ENCODE results near the gene LRRC2.
"Not testable (repeated sequence)": the region's sequence is repeated elsewhere in the genome, so short reads cannot be mapped to it uniquely, and the experiment has no call there.

Gene LRRC2

DNA sequence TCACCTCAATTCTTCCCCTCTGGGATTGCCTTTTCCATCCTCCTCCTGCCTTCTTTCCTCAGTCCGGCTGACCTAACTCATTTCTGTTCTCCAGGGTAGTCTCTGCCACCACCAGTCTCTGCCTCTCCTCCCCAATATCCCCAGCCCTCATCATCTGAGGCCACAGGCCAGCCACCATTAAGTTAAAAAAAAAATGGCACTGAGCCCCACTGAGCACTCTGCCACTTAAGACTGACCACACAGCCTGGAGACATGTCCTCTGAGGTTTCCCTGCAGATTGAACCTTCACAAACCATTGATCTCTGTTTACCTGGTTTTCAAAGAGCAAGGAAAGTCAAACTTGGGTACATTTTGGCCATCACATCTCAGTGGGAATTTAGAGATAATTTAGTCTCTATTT lies 13.6 kb downstream of the LRRC2 start:
- no peaks in the 10 kb centered on the region for H3K36me3 ChIP-seq (ENCODE audit: control insufficient read depth, insufficient read depth, low read length)
- no peak overlapping the region for H3K4me3 ChIP-seq (ENCODE audit: extremely low read depth, insufficient read depth, low read length, poor library complexity, severe bottlenecking)
- no peaks in the 10 kb centered on the region for H3K9me3 ChIP-seq (ENCODE audit: control insufficient read depth, low read length)
- 80 to 100% methylated on average over 1 of the region's 1 CpG for WGBS, 2 experiments (ENCODE audit: insufficient coverage in 2 of 2)
- H3K27ac ChIP-seq (ENCODE audit: low read depth, low read length, severe bottlenecking), result no peak overlapping the region
- H3K4me1 ChIP-seq (ENCODE audit: control insufficient read depth, insufficient read depth, low read length, poor library complexity, severe bottlenecking), result peaks cover 9% of the 10 kb centered on the region

DNA sequence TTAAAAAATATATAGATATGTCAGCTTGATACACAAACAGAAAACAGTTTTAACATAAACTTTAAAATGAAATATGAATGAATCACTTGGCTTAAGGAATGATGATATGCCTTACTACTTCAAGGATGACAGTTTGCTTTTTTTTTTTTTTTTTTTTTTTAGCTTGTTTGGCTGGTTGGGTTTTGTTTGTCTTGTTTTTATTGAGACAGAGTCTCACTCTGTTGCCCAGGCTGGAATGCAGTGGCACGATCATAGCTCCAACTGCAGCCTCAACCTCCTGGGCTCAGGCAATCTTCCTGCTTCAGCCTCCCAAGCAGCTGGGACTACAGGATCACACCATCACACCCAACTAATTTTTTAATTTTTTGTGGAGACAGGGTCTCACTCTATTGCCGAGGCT lies 14.5 kb downstream of the LRRC2 start:
- Histone ChIP-seq H3K27ac (ENCODE audit: low read depth, low read length, severe bottlenecking) (no peak overlapping the region), H3K36me3 (ENCODE audit: control insufficient read depth, insufficient read depth, low read length) (no peaks in the 10 kb centered on the region)
- 100% methylated on average over 1 of the region's 2 CpGs; no CpG with 5 or more reads in 1 of the 2 experiments for WGBS, 2 experiments (ENCODE audit: insufficient coverage in 2 of 2)

DNA sequence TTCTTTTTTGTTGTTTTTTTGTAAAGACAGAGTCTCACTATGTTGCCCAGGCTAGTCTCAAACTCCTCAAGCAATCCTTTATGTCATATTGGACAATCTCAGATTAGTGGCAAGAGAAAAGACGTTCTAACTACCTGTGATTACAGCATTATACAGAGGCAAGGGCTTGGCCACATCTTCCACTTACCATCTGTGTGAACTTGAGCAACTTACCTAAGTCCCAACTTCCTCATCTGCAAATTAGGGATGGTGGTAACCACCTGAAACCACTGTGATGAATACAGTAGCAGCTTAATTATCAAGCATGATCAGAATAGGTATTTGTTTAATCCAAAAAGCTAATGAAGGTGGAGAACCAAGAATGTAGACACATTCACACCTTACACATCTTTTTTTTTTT lies 16.1 kb downstream of the LRRC2 start:
- 80 to 100% methylated on average over 1 of the region's 1 CpG for WGBS, 2 experiments (ENCODE audit: insufficient coverage in 2 of 2)

More for the DNA sequence above, 14.5 kb downstream of the LRRC2 start:
- Histone ChIP-seq H3K4me1 (ENCODE audit: control insufficient read depth, insufficient read depth, low read length, poor library complexity, severe bottlenecking) (peaks cover 9% of the 10 kb centered on the region), H3K9me3 (ENCODE audit: control insufficient read depth, low read length) (no peaks in the 10 kb centered on the region), H3K4me3 (ENCODE audit: extremely low read depth, insufficient read depth, low read length, poor library complexity, severe bottlenecking) (no peak overlapping the region)

DNA sequence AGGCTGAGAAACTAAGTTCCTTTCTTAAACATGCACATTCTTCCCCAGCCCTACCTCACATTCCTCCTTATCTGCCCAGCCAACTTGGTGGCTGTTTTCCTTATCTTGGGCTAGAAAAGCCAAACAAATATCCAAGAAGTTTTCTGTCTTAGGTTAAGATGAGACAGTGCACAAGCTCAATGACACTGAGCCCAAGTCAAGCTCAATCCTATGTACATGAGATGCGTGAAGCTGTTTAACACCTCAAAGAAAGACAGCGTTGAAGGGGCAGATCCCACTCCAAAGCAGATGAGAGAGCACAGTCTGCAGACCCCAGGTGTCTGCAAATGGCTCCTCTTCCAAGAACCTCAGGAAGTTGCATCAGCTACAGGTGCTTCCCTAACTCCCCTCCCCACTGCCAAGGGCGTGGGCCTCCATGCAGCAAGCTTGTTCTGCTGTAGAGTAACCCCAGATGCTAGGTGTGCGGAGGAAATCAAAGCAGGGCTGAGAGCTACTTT lies 16.6 kb downstream of the LRRC2 start:
- H3K36me3 ChIP-seq (ENCODE audit: control insufficient read depth, insufficient read depth, low read length), result no peaks in the 10 kb centered on the region
- no peaks in the 10 kb centered on the region for H3K9me3 ChIP-seq (ENCODE audit: control insufficient read depth, low read length)
- H3K4me1 ChIP-seq (ENCODE audit: control insufficient read depth, insufficient read depth, low read length, poor library complexity, severe bottlenecking), result peaks cover 9% of the 10 kb centered on the region
- WGBS, 2 experiments (ENCODE audit: insufficient coverage in 2 of 2), result 76 to 77% methylated on average over 3 to 4 of the region's 4 CpGs
- H3K27ac ChIP-seq (ENCODE audit: low read depth, low read length, severe bottlenecking), result no peak overlapping the region
- no peak overlapping the region for H3K4me3 ChIP-seq (ENCODE audit: extremely low read depth, insufficient read depth, low read length, poor library complexity, severe bottlenecking)

More for the DNA sequence above, 16.1 kb downstream of the LRRC2 start:
- no peak overlapping the region for H3K27ac ChIP-seq (ENCODE audit: low read depth, low read length, severe bottlenecking)
- no peaks in the 10 kb centered on the region for H3K36me3 ChIP-seq (ENCODE audit: control insufficient read depth, insufficient read depth, low read length)
- H3K4me3 ChIP-seq (ENCODE audit: extremely low read depth, insufficient read depth, low read length, poor library complexity, severe bottlenecking), result no peak overlapping the region
- no peaks in the 10 kb centered on the region for H3K9me3 ChIP-seq (ENCODE audit: control insufficient read depth, low read length)
- H3K4me1 ChIP-seq (ENCODE audit: control insufficient read depth, insufficient read depth, low read length, poor library complexity, severe bottlenecking), result peaks cover 9% of the 10 kb centered on the region

DNA sequence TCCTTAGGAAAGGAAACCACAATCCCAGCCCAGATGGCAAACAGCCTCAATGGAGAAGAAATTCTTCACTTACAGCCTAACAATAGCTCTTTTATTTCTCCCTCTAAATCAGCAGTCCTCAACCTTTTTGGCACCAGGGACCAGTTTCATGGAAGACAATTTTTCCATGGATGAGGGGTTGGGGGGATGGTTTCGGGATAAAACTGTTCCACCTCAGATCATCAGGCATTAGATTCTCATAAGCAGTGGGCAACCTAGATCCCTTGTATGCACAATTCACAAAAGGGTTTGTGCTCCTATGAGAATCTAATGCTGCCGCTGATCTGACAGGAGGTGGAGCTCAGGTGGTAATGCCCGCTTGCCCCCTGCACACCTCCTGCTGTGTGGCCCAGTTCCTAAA lies 17.5 kb downstream of the LRRC2 start:
- not testable (repeated sequence) for H3K4me3 ChIP-seq (ENCODE audit: extremely low read depth, insufficient read depth, low read length, poor library complexity, severe bottlenecking); H3K27ac ChIP-seq (ENCODE audit: low read depth, low read length, severe bottlenecking); H3K9me3 ChIP-seq (ENCODE audit: control insufficient read depth, low read length); H3K36me3 ChIP-seq (ENCODE audit: control insufficient read depth, insufficient read depth, low read length); H3K4me1 ChIP-seq (ENCODE audit: control insufficient read depth, insufficient read depth, low read length, poor library complexity, severe bottlenecking)
- 93 to 100% methylated on average over 2 of the region's 3 CpGs for WGBS, 2 experiments (ENCODE audit: insufficient coverage in 2 of 2)

DNA sequence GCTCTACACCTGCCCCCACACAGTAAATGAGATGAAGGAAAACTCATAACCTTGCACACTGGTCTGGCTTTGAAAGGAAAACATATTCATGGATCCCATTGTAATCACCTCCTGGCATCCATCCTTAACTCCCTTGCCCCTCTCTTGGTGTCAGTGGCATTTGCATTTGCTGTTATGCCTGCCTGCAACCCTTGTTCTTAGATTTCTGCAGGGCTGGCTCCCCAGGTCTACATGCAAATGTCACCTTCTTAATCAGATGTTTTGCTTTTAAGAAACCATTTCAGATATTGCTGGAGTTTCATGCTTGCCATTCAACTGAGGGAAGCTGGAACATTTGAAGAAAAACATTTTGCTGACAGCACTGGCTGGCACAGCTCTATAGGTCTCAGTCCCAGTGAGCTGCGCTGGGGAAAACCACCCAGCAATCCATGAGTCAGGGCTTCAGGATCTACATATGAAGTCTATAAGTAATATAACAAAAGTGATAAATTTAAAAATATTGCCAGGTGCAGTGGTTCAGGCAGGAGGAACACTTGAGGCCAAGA lies 19.1 kb downstream of the LRRC2 start:
- Histone ChIP-seq H3K27ac (ENCODE audit: low read depth, low read length, severe bottlenecking) (no peak overlapping the region), H3K4me3 (ENCODE audit: extremely low read depth, insufficient read depth, low read length, poor library complexity, severe bottlenecking) (no peak overlapping the region), H3K4me1 (ENCODE audit: control insufficient read depth, insufficient read depth, low read length, poor library complexity, severe bottlenecking) (peaks cover 12% of the 10 kb centered on the region), H3K36me3 (ENCODE audit: control insufficient read depth, insufficient read depth, low read length) (no peaks in the 10 kb centered on the region), H3K9me3 (ENCODE audit: control insufficient read depth, low read length) (no peaks in the 10 kb centered on the region)
- WGBS, 2 experiments (ENCODE audit: insufficient coverage in 2 of 2), result no CpG with 5 or more reads among the region's 1 CpG

DNA sequence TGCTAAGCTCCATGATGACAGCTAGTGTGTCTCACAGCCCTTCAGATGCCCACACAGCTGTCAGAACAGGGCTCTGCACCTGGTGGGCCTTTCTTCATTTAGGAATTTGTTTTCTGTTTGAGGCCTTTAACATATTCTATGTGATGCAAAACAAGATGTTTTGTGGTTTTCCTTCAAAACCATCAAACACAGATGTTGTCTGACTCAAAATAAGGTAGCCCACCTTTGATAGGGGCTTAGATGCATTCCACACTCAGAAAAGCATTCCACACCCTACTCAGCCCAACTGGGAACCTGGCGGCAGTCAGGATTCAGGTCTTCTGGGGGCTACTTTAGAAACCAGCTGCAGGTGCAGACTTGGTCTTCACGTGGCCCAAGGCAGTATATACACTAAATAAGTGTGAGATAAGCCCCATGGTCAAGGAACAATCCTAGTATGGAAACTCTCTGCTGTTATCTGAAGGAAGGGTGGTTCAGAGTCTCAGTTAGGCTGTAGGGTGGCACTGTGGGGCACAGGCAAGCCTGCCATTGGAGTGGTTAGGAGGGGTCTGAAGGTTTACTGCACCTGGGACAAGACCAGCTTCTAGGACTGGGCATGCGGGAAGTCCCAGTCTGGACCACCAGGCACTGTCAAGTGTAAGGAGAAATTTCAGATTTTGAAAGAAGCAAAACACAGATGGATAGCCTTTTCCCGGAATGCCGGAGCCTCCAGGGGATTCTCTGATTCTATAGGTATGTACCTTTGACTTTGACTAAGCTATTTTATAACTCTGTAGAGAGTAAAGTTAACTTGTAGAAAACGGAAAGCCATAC lies 20.1 kb downstream of the LRRC2 start:
- H3K9me3 ChIP-seq (ENCODE audit: control insufficient read depth, low read length), result no peaks in the 10 kb centered on the region
- H3K4me3 ChIP-seq (ENCODE audit: extremely low read depth, insufficient read depth, low read length, poor library complexity, severe bottlenecking), result no peak overlapping the region
- WGBS, 2 experiments (ENCODE audit: insufficient coverage in 2 of 2), result 71 to 100% methylated on average over 3 to 4 of the region's 6 CpGs
- H3K4me1 ChIP-seq (ENCODE audit: control insufficient read depth, insufficient read depth, low read length, poor library complexity, severe bottlenecking), result peaks cover 12% of the 10 kb centered on the region
- no peak overlapping the region for H3K27ac ChIP-seq (ENCODE audit: low read depth, low read length, severe bottlenecking)
- no peaks in the 10 kb centered on the region for H3K36me3 ChIP-seq (ENCODE audit: control insufficient read depth, insufficient read depth, low read length)

DNA sequence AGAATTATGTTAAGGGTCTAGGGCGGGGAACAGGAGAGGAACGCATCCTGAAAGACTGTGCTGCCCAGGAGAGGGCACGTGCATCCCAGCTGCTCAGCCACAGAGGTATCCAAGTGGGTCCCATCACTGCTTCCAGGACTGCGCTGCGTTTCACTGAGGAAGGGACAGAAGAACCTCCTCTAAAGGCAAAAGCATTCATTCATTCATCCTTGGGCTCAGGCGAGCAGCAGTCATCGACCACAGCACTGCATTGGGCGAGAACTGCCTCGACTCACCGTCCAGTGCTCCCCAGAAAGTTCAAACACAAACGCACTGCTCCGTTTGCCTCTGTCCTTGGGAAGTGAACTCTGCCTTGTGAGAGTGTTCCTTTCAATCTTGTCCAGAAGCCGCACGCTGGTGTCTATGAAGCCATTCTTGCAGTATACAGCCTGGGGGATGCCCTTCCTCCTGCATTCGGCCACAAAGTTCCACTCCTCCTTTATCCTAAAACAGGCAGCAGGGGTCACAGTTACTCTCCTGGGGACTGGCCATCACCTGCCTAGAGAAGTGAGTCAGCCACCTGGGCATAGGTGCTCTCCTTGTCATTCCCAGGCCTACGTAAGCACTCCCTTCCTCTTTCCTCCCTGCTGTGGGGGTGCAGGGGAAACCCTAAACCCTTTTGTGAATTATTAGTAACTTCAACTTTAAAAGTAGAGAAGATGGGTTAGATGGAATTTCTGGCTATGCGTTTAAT lies 21.2 kb downstream of the LRRC2 start:
- WGBS, 2 experiments (ENCODE audit: insufficient coverage in 2 of 2), result 92 to 95% methylated on average over 15 of the region's 17 CpGs
- Histone ChIP-seq H3K27ac (ENCODE audit: low read depth, low read length, severe bottlenecking) (no peak overlapping the region), H3K4me1 (ENCODE audit: control insufficient read depth, insufficient read depth, low read length, poor library complexity, severe bottlenecking) (peaks cover 12% of the 10 kb centered on the region), H3K9me3 (ENCODE audit: control insufficient read depth, low read length) (no peaks in the 10 kb centered on the region), H3K4me3 (ENCODE audit: extremely low read depth, insufficient read depth, low read length, poor library complexity, severe bottlenecking) (no peak overlapping the region), H3K36me3 (ENCODE audit: control insufficient read depth, insufficient read depth, low read length) (no peaks in the 10 kb centered on the region)

DNA sequence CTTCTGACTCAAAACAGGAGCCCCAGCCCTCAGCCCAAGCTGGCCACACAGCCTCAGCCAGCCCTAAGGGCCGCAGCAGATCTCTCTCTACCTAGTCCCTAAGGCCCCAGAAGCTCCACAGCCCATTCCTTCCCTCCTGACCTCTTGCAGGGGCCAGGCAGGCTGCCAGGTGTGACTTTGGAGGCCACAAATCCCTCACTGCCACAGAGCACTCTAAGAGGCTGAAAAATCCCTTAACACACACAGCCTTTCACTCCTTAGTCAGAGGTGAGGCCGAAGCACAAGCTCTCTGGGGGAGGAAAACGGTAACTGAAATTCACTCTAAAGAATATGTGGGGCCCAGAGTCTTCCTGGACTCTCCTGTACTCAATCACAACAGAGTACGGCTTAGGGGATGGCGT lies 23.3 kb downstream of the LRRC2 start:
- Histone ChIP-seq H3K4me1 (ENCODE audit: control insufficient read depth, insufficient read depth, low read length, poor library complexity, severe bottlenecking) (peaks cover 22% of the 10 kb centered on the region), H3K27ac (ENCODE audit: low read depth, low read length, severe bottlenecking) (peak overlapping the region; percentile 43), H3K9me3 (ENCODE audit: control insufficient read depth, low read length) (no peaks in the 10 kb centered on the region), H3K4me3 (ENCODE audit: extremely low read depth, insufficient read depth, low read length, poor library complexity, severe bottlenecking) (no peak overlapping the region), H3K36me3 (ENCODE audit: control insufficient read depth, insufficient read depth, low read length) (no peaks in the 10 kb centered on the region)
- 80 to 100% methylated on average over 1 to 2 of the region's 5 CpGs for WGBS, 2 experiments (ENCODE audit: insufficient coverage in 2 of 2)

DNA sequence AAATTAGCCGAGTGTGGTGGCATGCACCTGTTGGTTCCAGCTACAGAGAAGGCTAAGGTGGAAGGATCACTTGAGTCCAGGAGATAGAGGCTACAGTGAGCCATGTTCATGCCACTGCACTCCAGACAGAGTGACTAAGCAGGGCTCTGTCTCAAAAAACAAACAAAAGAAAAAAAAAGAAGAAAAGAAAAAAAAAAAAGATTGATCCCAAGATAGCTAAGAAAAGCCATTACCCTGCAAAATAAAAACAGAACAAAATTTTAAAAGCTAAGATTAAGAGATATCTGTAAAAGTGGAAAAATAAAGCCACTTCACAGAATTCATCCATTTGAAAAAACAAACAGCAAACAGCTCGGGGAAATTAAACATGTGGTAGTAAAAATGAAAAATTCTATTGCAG lies 23.8 kb downstream of the LRRC2 start:
- no peaks in the 10 kb centered on the region for H3K36me3 ChIP-seq (ENCODE audit: control insufficient read depth, insufficient read depth, low read length)
- H3K4me3 ChIP-seq (ENCODE audit: extremely low read depth, insufficient read depth, low read length, poor library complexity, severe bottlenecking), result no peak overlapping the region
- H3K9me3 ChIP-seq (ENCODE audit: control insufficient read depth, low read length), result no peaks in the 10 kb centered on the region
- H3K4me1 ChIP-seq (ENCODE audit: control insufficient read depth, insufficient read depth, low read length, poor library complexity, severe bottlenecking), result peaks cover 22% of the 10 kb centered on the region
- WGBS, 2 experiments (ENCODE audit: insufficient coverage in 2 of 2), result 80 to 83% methylated on average over 1 of the region's 2 CpGs
- no peak overlapping the region for H3K27ac ChIP-seq (ENCODE audit: low read depth, low read length, severe bottlenecking)
